NCI-H748 (cell line): Measurements from ENCODE around the gene RASGEF1C.
A peak's percentile ranks its signal among the peaks of the same experiment; 100 is the strongest.

Experiments used
- DNase-seq: peaks from one replicate; lab custom pipeline; 2025; ENCODE audit not compliant: unreplicated experiment; lab: John Stamatoyannopoulos, UW

RASGEF1C gene

GRCh38 chr5:180161420-180162303 is 47.3 kb downstream of the RASGEF1C start:
- DNase-seq: peak; percentile 60

GRCh38 chr5:180160789-180161188 is 48.2 kb downstream of the RASGEF1C start:
- DNase-seq: no peak

- no peak for DNase-seq
Observed at GRCh38 chr5:180160215-180160614, 48.8 kb downstream of the RASGEF1C start.

GRCh38 chr5:180159756-180160155 is 49.3 kb downstream of the RASGEF1C start:
- DNase-seq: no peak

- DNase-seq: no peak
Observed at GRCh38 chr5:180157866-180158265, 51.1 kb downstream of the RASGEF1C start.

- DNase-seq: no peak
Observed at GRCh38 chr5:180156141-180156540, 52.9 kb downstream of the RASGEF1C start.

- no peak for DNase-seq
Observed at GRCh38 chr5:180155365-180155926, 53.6 kb downstream of the RASGEF1C start.

GRCh38 chr5:180154821-180155364 is 54.1 kb downstream of the RASGEF1C start:
- DNase-seq: no peak

- DNase-seq: no peak
Observed at GRCh38 chr5:180153991-180154390, 55.0 kb downstream of the RASGEF1C start.

GRCh38 chr5:180153099-180153498 is 55.9 kb downstream of the RASGEF1C start:
- no peak for DNase-seq

GRCh38 chr5:180143656-180144364 is 65.2 kb downstream of the RASGEF1C start:
- no peak for DNase-seq

- DNase-seq: no peak
Observed at GRCh38 chr5:180142824-180143610, 66.0 kb downstream of the RASGEF1C start.

- no peak for DNase-seq
Observed at GRCh38 chr5:180142021-180142765, 66.8 kb downstream of the RASGEF1C start.

GRCh38 chr5:180141068-180141660 is 67.8 kb downstream of the RASGEF1C start:
- no peak for DNase-seq

- DNase-seq: no peak
Observed at GRCh38 chr5:180140571-180140970, 68.4 kb downstream of the RASGEF1C start.

GRCh38 chr5:180140079-180140554 is 68.9 kb downstream of the RASGEF1C start:
- no peak for DNase-seq

- DNase-seq: no peak
Observed at GRCh38 chr5:180139731-180140055, 69.3 kb downstream of the RASGEF1C start.

GRCh38 chr5:180138976-180139730 is 69.9 kb downstream of the RASGEF1C start:
- no peak for DNase-seq
